Suppressor macrophage (primary cell): ENCODE data around the gene TH.
"Not testable (repeated sequence)": the region's sequence is repeated elsewhere in the genome, so short reads cannot be mapped to it uniquely, and the experiment has no call there.

ENCODE experiments used
- DNase-seq, 4 experiments: peaks; one replicate each; pipeline ENCODE4 v3.0.0-alpha.2; 2020 to 2022

TH gene

GRCh38 chr11:2128511-2129307 lies 42.9 kb downstream of the TH start:
- DNase-seq, result no peak

- DNase-seq, result no peak
These were observed 43.5 kb downstream of the TH start for GRCh38 chr11:2128130-2128510.

GRCh38 chr11:2127482-2128129 lies 44.0 kb downstream of the TH start:
- no peak for DNase-seq

GRCh38 chr11:2126520-2127085 lies 45.0 kb downstream of the TH start:
- DNase-seq, result no peak

- DNase-seq, result not testable (repeated sequence)
These were observed 46.7 kb downstream of the TH start for GRCh38 chr11:2124736-2125484.

GRCh38 chr11:2123628-2123960 lies 48.0 kb downstream of the TH start:
- DNase-seq, result no peak

GRCh38 chr11:2122907-2123627 lies 48.5 kb downstream of the TH start:
- DNase-seq, result no peak

GRCh38 chr11:2122222-2122906 lies 49.3 kb downstream of the TH start:
- DNase-seq, result no peak

GRCh38 chr11:2121227-2122130 lies 50.1 kb downstream of the TH start:
- no peak for DNase-seq

GRCh38 chr11:2120359-2121100 lies 51.1 kb downstream of the TH start:
- no peak for DNase-seq

- DNase-seq, result no peak
These were observed 52.9 kb downstream of the TH start for GRCh38 chr11:2118677-2119076.

GRCh38 chr11:2116680-2117079 lies 54.9 kb downstream of the TH start:
- no peak for DNase-seq

- no peak for DNase-seq
These were observed 56.3 kb downstream of the TH start for GRCh38 chr11:2115308-2115707.

- no peak for DNase-seq
These were observed 57.0 kb downstream of the TH start for GRCh38 chr11:2114430-2115241.
